ENCODE measurements around the gene ELAC1. TPM values are rescaled to one million over a fixed set of nuclear protein-coding genes. Genes with fewer than 3 reads are reported as not detected.
"Not testable (repeated sequence)": the region's sequence is repeated elsewhere in the genome, so short reads cannot be mapped to it uniquely, and the experiment has no call there.

Gene ELAC1
- total and polyA plus RNA-seq, 3 donors from 2014 or later = 12.0 to 16.9 (median 13.4) TPM

DNA sequence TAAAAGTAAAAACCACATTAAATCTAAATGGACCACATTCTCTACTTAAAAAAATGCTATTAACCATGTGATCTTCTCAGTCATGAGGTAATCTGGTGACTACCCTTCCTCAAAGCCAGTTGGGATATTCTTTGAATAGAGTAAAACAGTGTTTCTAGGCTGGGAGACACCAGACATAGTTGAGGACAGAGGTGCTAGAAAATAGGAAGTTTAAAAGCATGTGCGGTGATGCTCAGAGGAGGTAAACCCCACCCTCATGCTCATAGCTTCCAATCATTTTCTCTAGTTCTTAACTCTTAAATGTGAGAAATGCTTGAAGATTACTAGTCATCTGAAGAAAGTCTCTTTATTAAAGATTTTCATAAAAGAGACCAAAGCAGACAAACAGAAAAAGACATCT is 30.7 kb upstream of the ELAC1 start:
- DNase-seq = no peak
- Histone ChIP-seq H3K36me3 (ENCODE audit: low read depth, missing control alignments) (no peaks in the 10 kb centered on the region), H3K4me3 (no peak overlapping the region), H3K9me3 (no peaks in the 10 kb centered on the region), H3K27ac (no peak overlapping the region), H3K4me1 (no peaks in the 10 kb centered on the region), H3K27me3 (no peaks in the 10 kb centered on the region)
- 81 to 96% methylated on average over 1 of the region's 1 CpG for WGBS, 2 donors
- intact Hi-C loops (cut with DNase I; ENCODE audit: low total_unique reads) = no loop called here
- no peak for TF ChIP-seq POLR2A (IDR thresholded peaks at IDR 0.05)
- TF ChIP-seq, protein P1, sequence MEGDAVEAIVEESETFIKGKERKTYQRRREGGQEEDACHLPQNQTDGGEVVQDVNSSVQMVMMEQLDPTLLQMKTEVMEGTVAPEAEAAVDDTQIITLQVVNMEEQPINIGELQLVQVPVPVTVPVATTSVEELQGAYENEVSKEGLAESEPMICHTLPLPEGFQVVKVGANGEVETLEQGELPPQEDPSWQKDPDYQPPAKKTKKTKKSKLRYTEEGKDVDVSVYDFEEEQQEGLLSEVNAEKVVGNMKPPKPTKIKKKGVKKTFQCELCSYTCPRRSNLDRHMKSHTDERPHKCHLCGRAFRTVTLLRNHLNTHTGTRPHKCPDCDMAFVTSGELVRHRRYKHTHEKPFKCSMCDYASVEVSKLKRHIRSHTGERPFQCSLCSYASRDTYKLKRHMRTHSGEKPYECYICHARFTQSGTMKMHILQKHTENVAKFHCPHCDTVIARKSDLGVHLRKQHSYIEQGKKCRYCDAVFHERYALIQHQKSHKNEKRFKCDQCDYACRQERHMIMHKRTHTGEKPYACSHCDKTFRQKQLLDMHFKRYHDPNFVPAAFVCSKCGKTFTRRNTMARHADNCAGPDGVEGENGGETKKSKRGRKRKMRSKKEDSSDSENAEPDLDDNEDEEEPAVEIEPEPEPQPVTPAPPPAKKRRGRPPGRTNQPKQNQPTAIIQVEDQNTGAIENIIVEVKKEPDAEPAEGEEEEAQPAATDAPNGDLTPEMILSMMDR (IDR thresholded peaks at IDR 0.05) = no peak

DNA sequence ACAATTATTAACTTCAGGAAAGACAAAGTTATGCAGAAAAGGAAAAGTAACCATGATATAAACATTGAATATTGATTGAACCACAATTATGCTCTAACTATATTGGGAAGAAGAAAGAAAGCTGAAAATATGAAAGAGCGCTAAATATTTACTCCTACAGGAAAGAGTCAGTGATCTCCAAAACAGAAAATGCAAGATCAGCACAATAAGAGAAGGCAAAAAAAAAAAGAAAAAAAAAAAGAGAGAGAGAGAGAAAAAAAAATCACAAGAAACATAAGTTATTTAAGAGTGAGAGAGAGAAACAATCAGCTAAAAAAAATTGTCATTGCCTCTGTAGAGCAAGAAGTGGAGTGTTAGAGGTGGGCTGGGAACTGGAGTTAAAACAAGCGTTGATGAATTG is 28.9 kb upstream of the ELAC1 start:
- 94 to 97% methylated on average over 2 of the region's 2 CpGs for WGBS, 2 donors
- H3K4me3 ChIP-seq = no peak overlapping the region
- H3K36me3 ChIP-seq (ENCODE audit: low read depth, missing control alignments) = no peaks in the 10 kb centered on the region
- TF ChIP-seq POLR2A (IDR thresholded peaks at IDR 0.05) = no peak
- TF ChIP-seq, protein P1 (IDR thresholded peaks at IDR 0.05) = no peak
- intact Hi-C loops (cut with DNase I; ENCODE audit: low total_unique reads) = no loop called here
- H3K27me3 ChIP-seq = no peaks in the 10 kb centered on the region
- no peaks in the 10 kb centered on the region for H3K4me1 ChIP-seq
- no peak overlapping the region for H3K27ac ChIP-seq
- DNase-seq = no peak
- H3K9me3 ChIP-seq = no peaks in the 10 kb centered on the region

DNA sequence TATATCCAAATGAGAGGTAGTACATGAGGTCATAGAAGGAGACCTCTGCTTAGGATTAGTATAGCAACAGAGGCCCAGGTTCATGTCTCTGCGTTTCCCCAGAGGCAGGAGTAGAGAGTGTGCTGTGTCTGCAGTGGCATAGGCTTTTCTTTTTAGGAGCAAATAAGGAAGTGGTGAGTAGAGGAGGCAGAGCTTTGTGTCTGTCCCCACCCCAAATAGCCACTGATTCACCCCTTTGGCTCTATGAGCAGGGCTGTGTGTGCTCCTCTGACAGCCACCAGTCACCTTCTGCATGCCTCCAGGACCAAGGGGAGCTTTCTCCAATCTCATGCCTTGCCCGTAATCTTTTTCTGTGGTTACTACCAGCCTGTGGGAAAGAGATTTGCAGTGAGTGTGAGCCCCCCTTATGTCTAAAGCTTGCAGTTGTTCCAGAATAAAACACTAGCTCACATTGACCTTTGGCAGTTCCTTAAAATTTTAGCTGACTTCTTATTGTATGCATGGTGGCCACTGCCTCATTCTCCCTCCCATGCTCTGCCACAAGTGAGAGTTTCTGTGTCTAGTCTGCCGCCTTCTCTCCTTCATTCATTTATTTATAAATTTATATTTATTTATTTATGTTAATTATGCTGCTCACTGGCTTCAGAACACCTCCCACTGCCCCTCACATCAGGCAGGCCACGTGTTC is 23.5 kb upstream of the ELAC1 start:
- intact Hi-C loops (cut with DNase I; ENCODE audit: low total_unique reads) = no loop called here
- no peak for TF ChIP-seq POLR2A (IDR thresholded peaks at IDR 0.05)
- 76 to 82% methylated on average over 4 of the region's 4 CpGs for WGBS, 2 donors
- H3K27me3 ChIP-seq = no peaks in the 10 kb centered on the region
- H3K36me3 ChIP-seq (ENCODE audit: low read depth, missing control alignments) = no peaks in the 10 kb centered on the region
- no peak for DNase-seq
- no peaks in the 10 kb centered on the region for H3K9me3 ChIP-seq
- H3K4me1 ChIP-seq = no peaks in the 10 kb centered on the region
- no peak overlapping the region for H3K27ac ChIP-seq
- no peak overlapping the region for H3K4me3 ChIP-seq

DNA sequence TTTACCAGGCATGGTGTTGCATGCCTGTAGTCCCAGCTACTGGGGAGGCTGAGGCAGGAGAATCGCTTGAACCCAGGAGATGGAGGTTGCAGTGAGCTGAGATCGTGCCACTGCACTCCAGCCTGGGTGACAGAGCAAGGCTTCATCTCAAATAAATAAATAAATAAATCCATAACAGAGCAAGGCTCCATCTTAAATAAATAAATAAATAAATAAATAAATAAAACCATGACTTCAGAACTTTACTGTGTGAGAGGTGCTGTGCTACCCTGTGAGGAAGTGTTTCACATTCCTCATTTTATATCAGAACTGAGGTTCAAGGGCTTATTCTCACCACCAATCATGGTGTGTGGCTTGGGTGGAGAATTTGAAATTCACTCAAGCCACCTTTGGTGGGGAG is 21.9 kb upstream of the ELAC1 start:
- DNase-seq; intact Hi-C loops (cut with DNase I; ENCODE audit: low total_unique reads); H3K36me3 ChIP-seq (ENCODE audit: low read depth, missing control alignments); H3K4me1 ChIP-seq; H3K27me3 ChIP-seq; H3K9me3 ChIP-seq; H3K27ac ChIP-seq; H3K4me3 ChIP-seq: not testable (repeated sequence)
- WGBS, 2 donors = 100% methylated on average over 2 of the region's 2 CpGs

DNA sequence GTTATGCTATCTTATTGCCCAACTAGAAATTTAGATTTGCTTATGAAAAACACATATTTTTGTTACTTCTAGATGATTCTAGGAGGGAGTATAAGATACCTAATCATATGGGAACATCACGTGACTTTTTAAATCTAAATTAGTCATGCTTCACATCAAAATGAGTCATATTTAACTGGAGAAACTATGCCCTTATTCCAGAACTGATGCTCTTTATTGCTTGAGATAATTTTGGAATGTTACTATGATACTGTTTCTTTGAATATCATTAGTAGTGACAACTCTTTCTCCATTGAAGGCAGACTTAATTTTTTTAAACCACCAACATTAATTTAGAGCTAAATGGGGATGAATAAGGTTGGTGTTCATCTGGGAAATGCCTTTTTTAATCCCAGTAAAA is 19.9 kb upstream of the ELAC1 start:
- H3K36me3 ChIP-seq (ENCODE audit: low read depth, missing control alignments) = no peaks in the 10 kb centered on the region
- DNase-seq = no peak
- no peak overlapping the region for H3K4me3 ChIP-seq
- no peaks in the 10 kb centered on the region for H3K27me3 ChIP-seq
- WGBS, 2 donors = 50 to 63% methylated on average over 1 of the region's 1 CpG
- intact Hi-C loops (cut with DNase I; ENCODE audit: low total_unique reads) = no loop called here
- TF ChIP-seq, protein P1 (IDR thresholded peaks at IDR 0.05) = no peak
- TF ChIP-seq POLR2A (IDR thresholded peaks at IDR 0.05) = no peak
- no peaks in the 10 kb centered on the region for H3K9me3 ChIP-seq
- H3K4me1 ChIP-seq = no peaks in the 10 kb centered on the region
- no peak overlapping the region for H3K27ac ChIP-seq

DNA sequence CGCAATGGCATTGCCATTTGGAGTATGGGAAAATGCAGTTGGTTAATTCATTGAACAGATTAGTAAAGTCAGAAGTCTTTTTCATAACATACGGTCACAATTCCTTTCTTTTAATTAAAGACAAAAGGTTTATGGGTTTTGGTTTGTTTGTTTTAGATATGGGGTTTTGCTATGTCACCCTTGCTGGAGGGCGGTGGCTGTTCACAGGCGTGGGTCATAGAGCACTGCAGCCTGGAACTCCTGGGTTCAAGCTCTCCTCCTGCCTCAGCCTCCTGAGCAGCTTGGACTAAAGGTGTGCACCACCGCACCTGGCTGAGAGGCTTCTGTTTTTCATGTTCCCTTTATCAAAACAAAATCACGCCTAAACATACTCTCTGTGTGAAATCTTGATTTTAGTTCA is 18.7 kb upstream of the ELAC1 start:
- no peaks in the 10 kb centered on the region for H3K27me3 ChIP-seq
- H3K4me3 ChIP-seq = no peak overlapping the region
- no peak overlapping the region for H3K27ac ChIP-seq
- DNase-seq = no peak
- H3K9me3 ChIP-seq = no peaks in the 10 kb centered on the region
- intact Hi-C loops (cut with DNase I; ENCODE audit: low total_unique reads) = no loop called here
- 94 to 97% methylated on average over 6 of the region's 6 CpGs for WGBS, 2 donors
- no peaks in the 10 kb centered on the region for H3K36me3 ChIP-seq (ENCODE audit: low read depth, missing control alignments)
- TF ChIP-seq, protein P1 (IDR thresholded peaks at IDR 0.05) = no peak
- no peak for TF ChIP-seq POLR2A (IDR thresholded peaks at IDR 0.05)
- no peaks in the 10 kb centered on the region for H3K4me1 ChIP-seq

Measured in testis (tissue), 3 donors.